NCI-H774 (cell line): ENCODE data around the gene KMT2B.
"Not testable (repeated sequence)": the region's sequence is repeated elsewhere in the genome, so short reads cannot be mapped to it uniquely, and the experiment has no call there.

Experiments
- DNase-seq: peaks from one replicate; lab custom pipeline; 2025; lab: John Stamatoyannopoulos, UW

The KMT2B gene, protein sequence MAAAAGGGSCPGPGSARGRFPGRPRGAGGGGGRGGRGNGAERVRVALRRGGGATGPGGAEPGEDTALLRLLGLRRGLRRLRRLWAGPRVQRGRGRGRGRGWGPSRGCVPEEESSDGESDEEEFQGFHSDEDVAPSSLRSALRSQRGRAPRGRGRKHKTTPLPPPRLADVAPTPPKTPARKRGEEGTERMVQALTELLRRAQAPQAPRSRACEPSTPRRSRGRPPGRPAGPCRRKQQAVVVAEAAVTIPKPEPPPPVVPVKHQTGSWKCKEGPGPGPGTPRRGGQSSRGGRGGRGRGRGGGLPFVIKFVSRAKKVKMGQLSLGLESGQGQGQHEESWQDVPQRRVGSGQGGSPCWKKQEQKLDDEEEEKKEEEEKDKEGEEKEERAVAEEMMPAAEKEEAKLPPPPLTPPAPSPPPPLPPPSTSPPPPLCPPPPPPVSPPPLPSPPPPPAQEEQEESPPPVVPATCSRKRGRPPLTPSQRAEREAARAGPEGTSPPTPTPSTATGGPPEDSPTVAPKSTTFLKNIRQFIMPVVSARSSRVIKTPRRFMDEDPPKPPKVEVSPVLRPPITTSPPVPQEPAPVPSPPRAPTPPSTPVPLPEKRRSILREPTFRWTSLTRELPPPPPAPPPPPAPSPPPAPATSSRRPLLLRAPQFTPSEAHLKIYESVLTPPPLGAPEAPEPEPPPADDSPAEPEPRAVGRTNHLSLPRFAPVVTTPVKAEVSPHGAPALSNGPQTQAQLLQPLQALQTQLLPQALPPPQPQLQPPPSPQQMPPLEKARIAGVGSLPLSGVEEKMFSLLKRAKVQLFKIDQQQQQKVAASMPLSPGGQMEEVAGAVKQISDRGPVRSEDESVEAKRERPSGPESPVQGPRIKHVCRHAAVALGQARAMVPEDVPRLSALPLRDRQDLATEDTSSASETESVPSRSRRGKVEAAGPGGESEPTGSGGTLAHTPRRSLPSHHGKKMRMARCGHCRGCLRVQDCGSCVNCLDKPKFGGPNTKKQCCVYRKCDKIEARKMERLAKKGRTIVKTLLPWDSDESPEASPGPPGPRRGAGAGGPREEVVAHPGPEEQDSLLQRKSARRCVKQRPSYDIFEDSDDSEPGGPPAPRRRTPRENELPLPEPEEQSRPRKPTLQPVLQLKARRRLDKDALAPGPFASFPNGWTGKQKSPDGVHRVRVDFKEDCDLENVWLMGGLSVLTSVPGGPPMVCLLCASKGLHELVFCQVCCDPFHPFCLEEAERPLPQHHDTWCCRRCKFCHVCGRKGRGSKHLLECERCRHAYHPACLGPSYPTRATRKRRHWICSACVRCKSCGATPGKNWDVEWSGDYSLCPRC (N-terminal part only)

GRCh38 chr19:35717665-35718344 lies at the start of gene KMT2B:
KMT2B (plus strand) TSS chr19:35718003; CDS start chr19:35718019, 16 bp downstream.
- peak; percentile 90 for DNase-seq

- DNase-seq = no peak
These were observed 48.2 kb upstream of the KMT2B start for GRCh38 chr19:35669566-35669965.

- no peak for DNase-seq
These were observed 47.8 kb upstream of the KMT2B start for GRCh38 chr19:35669974-35670373.

DNA sequence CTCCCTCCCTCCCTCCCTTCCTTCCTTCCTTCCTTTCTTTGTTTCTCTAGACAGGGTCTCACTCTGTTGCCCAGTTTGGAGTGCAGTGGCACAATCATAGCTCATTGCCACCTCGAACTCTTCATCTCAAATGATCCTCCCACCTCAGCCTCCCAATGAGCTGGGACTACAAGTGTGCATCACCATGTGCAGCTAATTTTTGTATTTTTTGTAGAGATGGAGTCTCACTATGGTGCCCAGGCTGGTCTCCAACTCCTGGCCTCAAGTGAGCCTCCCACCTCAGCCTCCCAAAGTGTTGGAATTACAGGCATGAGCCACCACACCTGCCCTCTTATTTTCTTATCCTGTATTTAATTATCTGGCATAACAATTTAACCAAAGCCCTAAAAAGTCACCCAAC lies 47.1 kb upstream of the KMT2B start:
- DNase-seq = no peak

DNA sequence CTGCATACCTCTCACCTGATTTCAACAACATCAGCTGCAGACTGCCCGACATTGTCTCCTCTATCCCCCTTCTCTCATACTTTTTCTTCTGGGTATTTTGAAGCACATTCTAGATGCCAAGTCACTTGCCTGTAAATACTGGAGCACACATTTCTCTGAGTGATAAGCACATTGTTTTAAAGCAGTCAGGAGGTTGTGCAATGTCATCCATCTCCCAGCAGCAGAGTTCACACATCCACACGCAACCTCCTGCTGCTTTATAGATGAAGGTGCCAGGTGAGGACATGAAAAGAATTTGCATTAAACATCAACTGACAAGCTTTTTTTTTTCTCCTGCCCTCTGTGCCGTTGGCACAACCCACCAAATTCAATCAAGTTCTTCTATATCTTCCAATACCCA lies 46.0 kb upstream of the KMT2B start:
- DNase-seq = peak; percentile 1

DNA sequence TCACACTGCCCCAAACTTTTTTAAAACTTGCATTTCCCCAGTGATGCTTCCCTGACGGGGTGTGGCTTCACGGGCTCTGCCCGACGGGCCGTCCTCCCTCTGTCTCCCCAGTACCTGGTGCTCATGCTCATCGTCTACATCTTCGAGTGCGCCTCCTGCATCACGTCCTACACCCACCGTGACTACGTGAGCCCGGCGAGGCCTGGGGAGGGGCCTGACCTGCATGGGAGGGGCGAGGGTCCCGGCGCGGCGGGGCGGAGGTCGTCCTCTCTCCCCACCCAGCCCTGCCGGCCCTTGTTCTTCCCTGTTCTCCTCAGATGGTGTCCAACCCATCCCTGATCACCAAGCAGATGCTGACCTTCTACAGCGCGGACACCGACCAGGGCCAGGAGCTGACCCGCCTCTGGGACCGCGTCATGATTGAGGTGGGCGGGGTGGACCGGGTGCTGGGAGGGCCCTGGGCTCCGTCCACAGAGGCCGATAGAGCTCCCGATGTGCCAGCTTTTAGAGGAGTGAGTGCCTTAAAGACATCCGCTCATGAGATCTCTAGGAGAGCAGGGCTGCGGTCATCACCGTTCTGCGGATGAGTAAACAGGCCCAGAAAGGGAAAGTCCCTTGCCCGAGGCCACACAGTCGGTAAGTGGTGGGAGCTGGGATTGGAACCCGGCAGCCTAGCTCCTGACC lies 44.5 kb upstream of the KMT2B start:
- DNase-seq = peak; percentile 25

- DNase-seq = no peak
These were observed 42.1 kb upstream of the KMT2B start for GRCh38 chr19:35675589-35676140.

- DNase-seq = no peak
These were observed 28.0 kb upstream of the KMT2B start for GRCh38 chr19:35689836-35690235.

GRCh38 chr19:35691106-35691505 lies 26.7 kb upstream of the KMT2B start:
- not testable (repeated sequence) for DNase-seq

- no peak for DNase-seq
These were observed 25.8 kb upstream of the KMT2B start for GRCh38 chr19:35692010-35692409.

GRCh38 chr19:35693422-35693821 lies 24.4 kb upstream of the KMT2B start:
- DNase-seq = no peak

GRCh38 chr19:35693835-35694599 lies 23.8 kb upstream of the KMT2B start:
- peak; percentile 80 for DNase-seq

GRCh38 chr19:35695895-35696422 lies 21.8 kb upstream of the KMT2B start:
- no peak for DNase-seq

GRCh38 chr19:35696835-35697234 lies 21.0 kb upstream of the KMT2B start:
- no peak for DNase-seq

- DNase-seq = peak; percentile 98
These were observed 15.4 kb upstream of the KMT2B start for GRCh38 chr19:35702223-35703012.

DNA sequence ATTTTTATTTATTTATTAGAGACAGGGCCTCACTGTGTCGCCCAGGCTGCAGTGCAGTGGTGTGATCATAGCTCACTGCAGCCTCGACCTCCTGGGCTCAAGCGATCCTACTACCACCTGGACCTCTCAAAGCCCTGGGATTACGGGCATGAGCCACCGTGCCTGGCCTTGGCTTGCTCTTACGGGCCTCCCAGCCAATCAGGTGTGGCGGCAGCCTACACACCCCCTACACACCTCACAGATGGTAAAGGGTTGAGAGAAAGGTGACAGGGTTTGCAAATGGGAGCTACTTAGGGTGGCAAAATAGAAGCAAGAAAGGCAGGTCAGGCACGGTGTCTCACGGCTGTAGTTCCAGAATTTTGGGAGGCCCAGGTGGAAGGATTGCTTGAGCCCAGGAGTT lies 14.5 kb upstream of the KMT2B start:
- DNase-seq = peak; percentile 22

DNA sequence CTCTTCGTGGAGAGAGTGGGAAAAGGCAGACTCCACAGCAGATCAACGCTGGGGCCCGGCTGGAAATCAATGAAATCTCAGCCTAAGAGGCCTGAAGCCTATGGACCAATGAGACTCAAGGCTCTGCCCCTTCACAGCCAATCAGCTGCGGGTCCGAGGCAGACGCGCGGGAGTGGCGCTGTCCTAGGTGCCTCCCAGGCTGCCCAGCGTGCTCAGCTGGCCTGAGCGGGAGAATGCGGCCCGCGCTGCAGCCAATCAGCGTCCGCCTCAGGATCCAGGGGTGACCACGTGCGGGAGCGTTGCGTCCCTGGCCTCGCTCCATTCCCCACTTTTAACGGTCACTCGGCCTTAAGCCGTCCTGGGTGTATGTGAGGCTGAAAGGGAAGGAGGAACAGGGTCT lies 13.6 kb upstream of the KMT2B start, which contains the start of gene ZBTB32:
TSS of gene ZBTB32 (plus strand) at position 341 of the 400 bp plus-strand sequence. CDS start 10,069 bp downstream, outside the sequence.
- DNase-seq = peak; percentile 3

- no peak for DNase-seq
These were observed 9.4 kb upstream of the KMT2B start for GRCh38 chr19:35708391-35708790.
